DMS153 treated with DMSO at 0.1 percent for 48 hours (cell line): ENCODE measurements around the gene TRIM62.

Experiments used
- DNase-seq: peaks from one replicate; lab custom pipeline; 2025; ENCODE audit not compliant: unreplicated experiment; lab: John Stamatoyannopoulos, UW

The TRIM62 gene

GRCh38 chr1:33180911-33181890, 642 bp downstream of the TRIM62 start:
- DNase-seq = peak; percentile 90

- DNase-seq = no peak
Measured at GRCh38 chr1:33180226-33180910, 1.5 kb downstream of the TRIM62 start.

GRCh38 chr1:33178836-33179439, 2.9 kb downstream of the TRIM62 start:
- no peak for DNase-seq

- DNase-seq = no peak
Measured at GRCh38 chr1:33177996-33178540, 3.8 kb downstream of the TRIM62 start.

GRCh38 chr1:33176887-33177286, 5.0 kb downstream of the TRIM62 start:
- DNase-seq = no peak

GRCh38 chr1:33176362-33176850, 5.4 kb downstream of the TRIM62 start:
- no peak for DNase-seq

GRCh38 chr1:33175865-33176264, 6.0 kb downstream of the TRIM62 start:
- no peak for DNase-seq

GRCh38 chr1:33173091-33173490, 8.8 kb downstream of the TRIM62 start:
- no peak for DNase-seq

GRCh38 chr1:33171977-33172813, 9.6 kb downstream of the TRIM62 start:
- DNase-seq = no peak

GRCh38 chr1:33170351-33171274, 11.2 kb downstream of the TRIM62 start:
- no peak for DNase-seq

- DNase-seq = peak; percentile 35
Measured at GRCh38 chr1:33169290-33170055, 12.4 kb downstream of the TRIM62 start.

GRCh38 chr1:33168556-33169289, 13.1 kb downstream of the TRIM62 start:
- no peak for DNase-seq

GRCh38 chr1:33167650-33168447, 14.0 kb downstream of the TRIM62 start:
- DNase-seq = no peak

- no peak for DNase-seq
Measured at GRCh38 chr1:33165809-33166208, 16.0 kb downstream of the TRIM62 start.

GRCh38 chr1:33165209-33165608, 16.6 kb downstream of the TRIM62 start:
- no peak for DNase-seq

- no peak for DNase-seq
Measured at GRCh38 chr1:33163621-33164519, 18.0 kb downstream of the TRIM62 start.
